Measurements from ENCODE around the gene CAPG. TPM values are rescaled to one million over a fixed set of nuclear protein-coding genes. Genes with fewer than 3 reads are reported as not detected.

The CAPG gene
- total and polyA plus RNA-seq, 10 of the 15 experiments (the other 5 are each of a cell fraction or from before 2014, with no cell fraction given) = 26.3 to 192 (median 100) TPM

GRCh38 chr2:85413592-85414420 is 3.6 kb upstream of the CAPG start:
- in situ Hi-C loops (cut with MboI) (no loop called here), intact Hi-C loops (cut with micrococcal nuclease; ENCODE audit: unreplicated experiment) (no loop called here)
- Histone ChIP-seq H3K36me3 (ENCODE audit: control insufficient read depth in 2 of 2, insufficient read depth in 2 of 2, low read length in 1 of 2) (no peaks in the 10 kb centered on the region), H3K4me3 (no peak overlapping the region), H2AFZ (ENCODE audit: control insufficient read depth, low read depth, low read length) (peak overlapping the region; percentile 53; the same call in 1 of the 2 replicates), H3K4me1 (ENCODE audit: control insufficient read depth, insufficient read depth, low read length) (peaks cover 21% of the 10 kb centered on the region), H3K9ac (ENCODE audit: control insufficient read depth, insufficient read depth, low read length) (no peak overlapping the region; the same call in 1 of the 2 replicates), H3K4me2 (ENCODE audit: control insufficient read depth, insufficient read depth) (peak overlapping the region; percentile 75), H3K27me3 (replicated peaks in 1 of 2; ENCODE audit: control insufficient read depth in 2 of 2, insufficient read depth in 2 of 2, low read length in 1 of 2) (no peaks in the 10 kb centered on the region), H3K27ac (ENCODE audit: control insufficient read depth, insufficient read depth) (no peak overlapping the region), H3K79me2 (ENCODE audit: control insufficient read depth, insufficient read depth, low read length) (peaks cover 2% of the 10 kb centered on the region), H4K20me1 (ENCODE audit: control insufficient read depth, insufficient read depth) (no peaks in the 10 kb centered on the region), H3K9me3 (replicated peaks; ENCODE audit: control insufficient read depth, insufficient read depth, low read length) (no peaks in the 10 kb centered on the region)
- SMC1A ChIA-PET (ENCODE audit: uncharacterized antibody, unreplicated experiment) = interaction anchor here (0.7 to 1.2 kb wide), 3 partner anchors 22 to 224 kb away, joined by 3 read pairs; no protein-coding TSS in a partner anchor
- RAD21 ChIA-PET (ENCODE audit: unreplicated experiment) = interaction anchor here (2.2 kb wide), 1 partner anchor 22 kb away, joined by 10 read pairs; no protein-coding TSS in a partner anchor
- ATAC-seq (no peak), FAIRE-seq (no peak), DNase-seq (ENCODE audit: low read depth, low spot score) (no peak)
- POLR2A ChIA-PET = interaction anchor here (0.6 to 1.0 kb wide), 5 partner anchors 8 to 59 kb away, joined by 3 read pairs; partner anchors contain the start of genes ELMOD3 and RETSAT
- BruUV-seq (replicated peaks) = no TSS peak
- WGBS (ENCODE audit: insufficient coverage, insufficient replicate concordance, low lambda C conversion rate, missing lambda C conversion rate) = 8% methylated on average over 28 of the region's 44 CpGs
- CTCF ChIA-PET = interaction anchor here (1.1 to 3.6 kb wide), 4 partner anchors 22 to 138 kb away, joined by 3 to 12 read pairs (median 5); no protein-coding TSS in a partner anchor
- TF ChIP-seq BRCA1 (IDR thresholded peaks at IDR 0.05; ENCODE audit: low read depth, low read length) (no peak), NR2C1 (IDR thresholded peaks at IDR 0.05) (no peak), NFIC (IDR thresholded peaks at IDR 0.05; ENCODE audit: low read depth, low read length) (no peak), SMARCA5 (IDR thresholded peaks at IDR 0.05) (no peak), NFYA (IDR thresholded peaks at IDR 0.05; ENCODE audit: borderline replicate concordance, low read depth, low read length) (no peak), GABPA (IDR thresholded peaks at IDR 0.05; ENCODE audit: low read depth) (no peak), ZNF687 (IDR thresholded peaks at IDR 0.05) (0 out of 2 replicates have a peak, but pooled peaks have one; percentile 34), SMC3 (IDR thresholded peaks at IDR 0.05; ENCODE audit: borderline replicate concordance, low read length) (no peak), GATAD2B (conservative IDR thresholded peaks at IDR 0.05; ENCODE audit: low read depth) (0 out of 2 replicates have a peak, but pooled peaks have one; percentile 47), TBL1XR1 (IDR thresholded peaks at IDR 0.05; ENCODE audit: low read depth, low read length) (no peak), MEF2B (IDR thresholded peaks at IDR 0.05; ENCODE audit: partially characterized antibody, poor library complexity, severe bottlenecking) (no peak), YBX1 (IDR thresholded peaks at IDR 0.05) (no peak), SP1 (IDR thresholded peaks at IDR 0.05; ENCODE audit: low read depth, low read length) (no peak), FOS (IDR thresholded peaks at IDR 0.05; ENCODE audit: borderline replicate concordance, extremely low read depth, insufficient read length) (no peak), DPF2 (IDR thresholded peaks at IDR 0.05) (peak; percentile 47; the same call in 1 of the 2 replicates), E4F1 (IDR thresholded peaks at IDR 0.05; ENCODE audit: borderline replicate concordance, partially characterized antibody) (no peak), LARP7 (IDR thresholded peaks at IDR 0.05) (peak; percentile 52; the same call in 1 of the 2 replicates)
